GM12878 (cell line): ENCODE data around the gene TTC22. TPM values are rescaled to one million over a fixed set of nuclear protein-coding genes. Genes with fewer than 3 reads are reported as not detected.

Experiments used
- ATAC-seq: fragments of 200-7000 bp; cut with Tn5 transposase; 3 replicates; pipeline ENCODE4 v1.9.1; 2020; ENCODE audit warnings: mild to moderate bottlenecking, moderate library complexity
- BruUV-seq: library from RNA; stranded (reverse); fragments of 400-500 nt; replicated peaks from 2 replicates; lab custom pipeline; 2021; lab: Mats Ljungman, UMichigan
- CTCF ChIA-PET: fragments of 300-600 bp; sonication (Branson Sonifier 250); formaldehyde crosslinking; extraction: SDS; loops from one replicate; lab custom pipeline; 2021; ENCODE audit warnings: inconsistent platforms; lab: Yijun Ruan, JAX
- POLR2A ChIA-PET: fragments of 350-600 bp; formaldehyde crosslinking; extraction: SDS; loops from one replicate; lab custom pipeline; 2021; ENCODE audit warnings: inconsistent platforms; lab: Charles Lee
- RAD21 ChIA-PET: fragments of 300-600 bp; sonication (Branson Sonifier 250); formaldehyde crosslinking; loops from one replicate; lab custom pipeline; 2023; ENCODE audit warnings: antibody characterized with exemption; ENCODE audit not compliant: unreplicated experiment; lab: Charles Lee
- SMC1A ChIA-PET: fragments of 300-600 bp; sonication (Branson Sonifier 250); formaldehyde crosslinking; loops from one replicate; lab custom pipeline; 2023; ENCODE audit not compliant: unreplicated experiment, uncharacterized antibody; lab: Charles Lee
- DNase-seq: peaks from one replicate; pipeline ENCODE4 v3.0.0-alpha.2; 2011; ENCODE audit warnings: low read depth, low spot score
- FAIRE-seq: peaks from 3 replicates; lab custom pipeline; 2011; peaks lifted over from hg19 to GRCh38; lab: Jason Lieb, UNC
- H2AFZ ChIP-seq: 2 replicates; pipeline ENCODE4 v1.6.0; 2011; ENCODE audit warnings: low read depth, low read length, control low read depth; ENCODE audit not compliant: control insufficient read depth
- H3K27ac ChIP-seq: 2 replicates; pipeline ENCODE4 v1.5.1; 2011; ENCODE audit warnings: control low read depth; ENCODE audit not compliant: control insufficient read depth, insufficient read depth
- H3K27me3 ChIP-seq, 2 experiments: replicated peaks in 1 of 2; 2 replicates each; pipeline versions ENCODE4 v1.6.0 to v1.6.1; 2011; ENCODE audit warnings: low read length in 1 of 2; ENCODE audit not compliant: control insufficient read depth in 2 of 2, insufficient read depth in 2 of 2
- H3K36me3 ChIP-seq, 2 experiments: 2 replicates each; pipeline ENCODE4 v1.5.1; 2011; ENCODE audit warnings: low read length in 1 of 2; ENCODE audit not compliant: control insufficient read depth in 2 of 2, insufficient read depth in 2 of 2
- H3K4me1 ChIP-seq: 2 replicates; pipeline ENCODE4 v1.6.1; 2011; ENCODE audit warnings: mild to moderate bottlenecking, low read length, moderate library complexity, mixed read lengths; ENCODE audit not compliant: control insufficient read depth, insufficient read depth
- H3K4me2 ChIP-seq: 2 replicates; pipeline ENCODE4 v1.6.0; 2011; ENCODE audit warnings: control low read depth; ENCODE audit not compliant: control insufficient read depth, insufficient read depth
- H3K4me3 ChIP-seq: fragments of 200-600 bp; sonication (generic); 2 replicates; pipeline ENCODE4 v1.5.1; 2016
- H3K79me2 ChIP-seq: 2 replicates; pipeline ENCODE4 v1.6.0; 2011; ENCODE audit warnings: low read length; ENCODE audit not compliant: control insufficient read depth, insufficient read depth
- H3K9ac ChIP-seq: 2 replicates; pipeline ENCODE4 v1.8.0; 2011; ENCODE audit warnings: low read length, control low read depth, mixed read lengths; ENCODE audit not compliant: control insufficient read depth, insufficient read depth
- H3K9me3 ChIP-seq: replicated peaks from 3 replicates; pipeline ENCODE4 v1.5.1; 2011; ENCODE audit warnings: mild to moderate bottlenecking, low read length; ENCODE audit not compliant: control insufficient read depth, insufficient read depth
- H4K20me1 ChIP-seq: 2 replicates; pipeline ENCODE4 v1.6.0; 2011; ENCODE audit not compliant: control insufficient read depth, insufficient read depth
- CREM ChIP-seq: IDR thresholded peaks from 2 replicates; pipeline ENCODE4 v1.6.1; 2014; ENCODE audit warnings: antibody characterized with exemption, low read depth
- GABPA ChIP-seq: IDR thresholded peaks from 2 replicates; pipeline ENCODE4 v1.6.1; 2014; ENCODE audit warnings: antibody characterized with exemption, low read depth, mild to moderate bottlenecking, inconsistent platforms
- HCFC1 ChIP-seq: fragments of 150-350 bp; IDR thresholded peaks from 2 replicates; pipeline ENCODE4 v1.6.1; 2014; ENCODE audit warnings: low read length
- IKZF2 ChIP-seq, 2 experiments: fragments of 450-650 bp; IDR thresholded peaks; 2 replicates each; pipeline ENCODE4 v1.6.1; 2017; ENCODE audit warnings: mild to moderate bottlenecking in 2 of 2, moderate library complexity in 2 of 2
- JUNB ChIP-seq: IDR thresholded peaks from 2 replicates; pipeline ENCODE4 v1.6.1; 2016; ENCODE audit warnings: antibody characterized with exemption, mild to moderate bottlenecking
- KAT2A ChIP-seq: conservative IDR thresholded peaks from 2 replicates; pipeline ENCODE4 v1.6.1; 2011; ENCODE audit warnings: low read depth, low read length; ENCODE audit not compliant: control insufficient read depth
- NBN ChIP-seq: fragments of 450-650 bp; IDR thresholded peaks from 2 replicates; pipeline ENCODE4 v1.6.1; 2016
- NR2C2 ChIP-seq: IDR thresholded peaks from 2 replicates; pipeline ENCODE4 v1.6.1; 2011; ENCODE audit warnings: borderline replicate concordance, low read depth; ENCODE audit not compliant: control insufficient read depth, insufficient read length
- TARDBP ChIP-seq: IDR thresholded peaks from 2 replicates; pipeline ENCODE4 v1.6.1; 2016; ENCODE audit warnings: borderline replicate concordance
- ZSCAN29 ChIP-seq: fragments of 450-650 bp; IDR thresholded peaks from 2 replicates; pipeline ENCODE4 v1.6.1; 2017; ENCODE audit warnings: mild to moderate bottlenecking, moderate library complexity
- WGBS: methylation state at CpG from one replicate; pipeline ENCODE4 v1.1.6; 2016; ENCODE audit warnings: low lambda C conversion rate; ENCODE audit not compliant: insufficient replicate concordance, insufficient coverage; ENCODE audit errors: missing lambda C conversion rate; 5-methylcytosine and 5-hydroxymethylcytosine counted together
- in situ Hi-C: fragments of 300-500 bp; cut with MboI; formaldehyde crosslinking; loops from 9 replicates; pipeline ENCODE4 v1.14.3; 2018; ENCODE audit warnings: mixed read lengths
- intact Hi-C: fragments of 100-400 bp; cut with micrococcal nuclease; formaldehyde crosslinking; loops from one replicate; pipeline ENCODE4 v1.14.2; 2022; ENCODE audit not compliant: unreplicated experiment
- polyA plus RNA-seq, 11 experiments: library from polyadenylated mRNA; depleted of rRNA in 4 of 11; unstranded in 6 of 11; stranded (reverse) in 5 of 11; fragments of >200 nt; fragmentation: Nextera tagmentation in 4 of 11; fragmentation: Illumina TruSeq in 1 of 11; extraction: Ambion mirVana in 4 of 11; extraction: Trizol in 1 of 11; gene quantifications; 1 replicate in 1 of 11; 2 replicates in 10 of 11; pipeline versions ENCODE4 v1.2.1 to v1.2.3, GENCODE V29; 2011 to 2016; ENCODE audit warnings: inconsistent platforms in 2 of 11, missing spikeins in 2 of 11, low read depth in 1 of 11
- total RNA-seq, 4 experiments: library from RNA; depleted of rRNA in 3 of 4; stranded (reverse); fragments of >200 nt in 3 of 4; fragmentation: Illumina TruSeq in 1 of 4; extraction: Trizol in 1 of 4; gene quantifications; 2 replicates each; pipeline versions ENCODE4 v1.2.1 to v1.2.3, GENCODE V29; 2013 to 2021
- TF ChIP-seq, protein P1 (sequence below): fragments of 450-650 bp; formaldehyde crosslinking; IDR thresholded peaks from 2 replicates; pipeline ENCODE4 v1.4.0; 2022; ENCODE audit warnings: mild to moderate bottlenecking, moderate library complexity
- TF ChIP-seq, protein P2 (sequence below), 3 experiments: IDR thresholded peaks in 2 of 3; conservative IDR thresholded peaks in 1 of 3; 2 replicates each; pipeline ENCODE4 v1.5.1; 2011; ENCODE audit warnings: low read depth in 3 of 3, low read length in 3 of 3, mild to moderate bottlenecking in 3 of 3, control low read depth in 2 of 3, moderate library complexity in 2 of 3, inconsistent platforms in 1 of 3, mixed read lengths in 1 of 3; ENCODE audit not compliant: control insufficient read depth in 2 of 3, insufficient read depth in 1 of 3; ENCODE audit errors: extremely low read depth in 1 of 3
- TF ChIP-seq, protein P3 (sequence below): IDR thresholded peaks from 2 replicates; pipeline ENCODE4 v1.6.1; 2011; ENCODE audit warnings: low read depth, low read length, improper control_type of control experiment, borderline replicate concordance
- TF ChIP-seq, protein P4 (sequence below): fragments of 450-650 bp; IDR thresholded peaks from 2 replicates; pipeline ENCODE4 v1.6.1; 2017; ENCODE audit warnings: mild to moderate bottlenecking
- TF ChIP-seq, protein P5 (sequence below): fragments of 450-650 bp; IDR thresholded peaks from 2 replicates; pipeline ENCODE4 v1.6.1; 2017; ENCODE audit warnings: borderline replicate concordance

The TTC22 gene
- total and polyA plus RNA-seq, 10 of the 15 experiments (the other 5 are each of a cell fraction or from before 2014, with no cell fraction given), result 0.64 to 5.1 (median 1.9) TPM

DNA sequence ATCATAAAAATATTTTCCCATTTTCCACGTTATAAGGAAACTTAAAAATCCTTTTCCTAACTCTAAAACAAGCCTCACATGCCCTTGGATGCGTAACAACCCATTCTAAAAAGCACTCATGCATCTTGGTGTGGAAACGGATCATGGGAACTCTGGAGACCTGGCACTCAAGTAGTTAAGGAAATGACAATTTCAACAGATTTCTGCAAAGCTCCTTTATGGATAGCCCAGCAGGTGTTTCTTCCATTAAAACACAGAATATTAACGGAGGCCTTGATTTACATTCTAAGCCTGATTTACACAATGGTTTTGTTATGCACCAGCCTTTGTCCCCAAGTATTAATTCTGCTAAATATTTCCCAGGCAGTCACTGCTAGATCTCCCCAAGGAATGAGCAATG lies 49.7 kb downstream of the TTC22 start (continued):
- TF ChIP-seq, protein P1, sequence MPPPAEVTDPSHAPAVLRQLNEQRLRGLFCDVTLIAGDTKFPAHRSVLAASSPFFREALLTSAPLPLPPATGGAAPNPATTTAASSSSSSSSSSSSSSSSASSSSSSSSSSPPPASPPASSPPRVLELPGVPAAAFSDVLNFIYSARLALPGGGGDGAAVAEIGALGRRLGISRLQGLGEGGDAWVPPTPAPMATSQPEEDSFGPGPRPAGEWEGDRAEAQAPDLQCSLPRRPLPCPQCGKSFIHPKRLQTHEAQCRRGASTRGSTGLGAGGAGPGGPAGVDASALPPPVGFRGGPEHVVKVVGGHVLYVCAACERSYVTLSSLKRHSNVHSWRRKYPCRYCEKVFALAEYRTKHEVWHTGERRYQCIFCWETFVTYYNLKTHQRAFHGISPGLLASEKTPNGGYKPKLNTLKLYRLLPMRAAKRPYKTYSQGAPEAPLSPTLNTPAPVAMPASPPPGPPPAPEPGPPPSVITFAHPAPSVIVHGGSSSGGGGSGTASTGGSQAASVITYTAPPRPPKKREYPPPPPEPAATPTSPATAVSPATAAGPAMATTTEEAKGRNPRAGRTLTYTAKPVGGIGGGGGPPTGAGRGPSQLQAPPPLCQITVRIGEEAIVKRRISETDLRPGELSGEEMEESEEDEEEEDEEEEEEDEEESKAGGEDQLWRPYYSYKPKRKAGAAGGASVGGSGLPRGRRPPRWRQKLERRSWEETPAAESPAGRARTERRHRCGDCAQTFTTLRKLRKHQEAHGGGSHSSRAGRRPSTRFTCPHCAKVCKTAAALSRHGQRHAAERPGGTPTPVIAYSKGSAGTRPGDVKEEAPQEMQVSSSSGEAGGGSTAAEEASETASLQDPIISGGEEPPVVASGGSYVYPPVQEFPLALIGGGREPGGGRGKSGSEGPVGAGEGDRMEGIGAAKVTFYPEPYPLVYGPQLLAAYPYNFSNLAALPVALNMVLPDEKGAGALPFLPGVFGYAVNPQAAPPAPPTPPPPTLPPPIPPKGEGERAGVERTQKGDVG, result no peak
- TF ChIP-seq GABPA (no peak), NR2C2 (no peak)
- TF ChIP-seq, protein P2, sequence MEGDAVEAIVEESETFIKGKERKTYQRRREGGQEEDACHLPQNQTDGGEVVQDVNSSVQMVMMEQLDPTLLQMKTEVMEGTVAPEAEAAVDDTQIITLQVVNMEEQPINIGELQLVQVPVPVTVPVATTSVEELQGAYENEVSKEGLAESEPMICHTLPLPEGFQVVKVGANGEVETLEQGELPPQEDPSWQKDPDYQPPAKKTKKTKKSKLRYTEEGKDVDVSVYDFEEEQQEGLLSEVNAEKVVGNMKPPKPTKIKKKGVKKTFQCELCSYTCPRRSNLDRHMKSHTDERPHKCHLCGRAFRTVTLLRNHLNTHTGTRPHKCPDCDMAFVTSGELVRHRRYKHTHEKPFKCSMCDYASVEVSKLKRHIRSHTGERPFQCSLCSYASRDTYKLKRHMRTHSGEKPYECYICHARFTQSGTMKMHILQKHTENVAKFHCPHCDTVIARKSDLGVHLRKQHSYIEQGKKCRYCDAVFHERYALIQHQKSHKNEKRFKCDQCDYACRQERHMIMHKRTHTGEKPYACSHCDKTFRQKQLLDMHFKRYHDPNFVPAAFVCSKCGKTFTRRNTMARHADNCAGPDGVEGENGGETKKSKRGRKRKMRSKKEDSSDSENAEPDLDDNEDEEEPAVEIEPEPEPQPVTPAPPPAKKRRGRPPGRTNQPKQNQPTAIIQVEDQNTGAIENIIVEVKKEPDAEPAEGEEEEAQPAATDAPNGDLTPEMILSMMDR (IDR thresholded peaks at IDR 0.05 in 2 of 3, conservative IDR thresholded peaks at IDR 0.05 in 1 of 3; ENCODE audit: control insufficient read depth in 2 of 3, extremely low read depth in 1 of 3, insufficient read depth in 1 of 3, low read depth in 3 of 3, low read length in 3 of 3), result no peak

DNA sequence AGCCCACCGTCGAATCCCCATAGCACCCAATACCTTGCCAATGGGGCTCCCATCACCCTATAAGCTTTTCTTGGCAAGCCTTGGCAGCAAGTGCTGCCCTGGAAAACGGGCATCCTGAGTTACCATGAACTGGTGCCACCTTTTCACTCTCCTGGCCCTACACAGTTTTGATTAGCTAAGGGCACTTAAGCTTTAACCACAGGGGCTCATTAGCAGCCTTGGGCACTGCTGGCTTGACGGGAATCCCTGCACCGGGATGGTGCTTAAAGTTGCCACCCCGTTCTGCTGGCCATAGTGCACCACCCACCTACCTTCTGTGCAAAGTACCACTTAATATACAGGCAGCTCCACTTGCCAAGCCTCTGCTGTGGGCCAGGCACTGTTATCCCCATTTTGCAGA lies 50.5 kb downstream of the TTC22 start:
- Histone ChIP-seq H3K4me3 (no peak overlapping the region), H3K9me3 (no peaks in the 10 kb centered on the region), H2AFZ (no peak overlapping the region), H3K79me2 (no peaks in the 10 kb centered on the region), H3K36me3 (no peaks in the 10 kb centered on the region), H3K4me2 (no peak overlapping the region), H3K9ac (no peak overlapping the region), H4K20me1 (no peaks in the 10 kb centered on the region), H3K27ac (no peak overlapping the region), H3K4me1 (no peaks in the 10 kb centered on the region), H3K27me3 (no peaks in the 10 kb centered on the region)
- ChIA-PET POLR2A (no interaction called here), RAD21 (no interaction called here), CTCF (interaction anchor here (0.7 to 0.8 kb wide), 2 partner anchors 14 to 51 kb away, joined by 3 to 4 read pairs; no protein-coding TSS in a partner anchor), SMC1A (interaction anchor here (1.3 kb wide), 1 partner anchor 12 kb away, joined by 3 read pairs; no protein-coding TSS in a partner anchor)
- ATAC-seq (no peak), FAIRE-seq (no peak), DNase-seq (no peak)
- intact Hi-C loops (no loop called here), in situ Hi-C loops (no loop called here)
- no TSS peak for BruUV-seq
- WGBS, result 51% methylated on average over 6 of the region's 6 CpGs
- TF ChIP-seq KAT2A (no peak), JUNB (no peak), CREM (no peak), IKZF2 (IDR thresholded peaks at IDR 0.05) (no peak), HCFC1 (no peak), TARDBP (no peak), NBN (no peak), ZSCAN29 (no peak)
- TF ChIP-seq, protein P3, sequence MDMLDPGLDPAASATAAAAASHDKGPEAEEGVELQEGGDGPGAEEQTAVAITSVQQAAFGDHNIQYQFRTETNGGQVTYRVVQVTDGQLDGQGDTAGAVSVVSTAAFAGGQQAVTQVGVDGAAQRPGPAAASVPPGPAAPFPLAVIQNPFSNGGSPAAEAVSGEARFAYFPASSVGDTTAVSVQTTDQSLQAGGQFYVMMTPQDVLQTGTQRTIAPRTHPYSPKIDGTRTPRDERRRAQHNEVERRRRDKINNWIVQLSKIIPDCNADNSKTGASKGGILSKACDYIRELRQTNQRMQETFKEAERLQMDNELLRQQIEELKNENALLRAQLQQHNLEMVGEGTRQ, result no peak
- TF ChIP-seq, protein P4, sequence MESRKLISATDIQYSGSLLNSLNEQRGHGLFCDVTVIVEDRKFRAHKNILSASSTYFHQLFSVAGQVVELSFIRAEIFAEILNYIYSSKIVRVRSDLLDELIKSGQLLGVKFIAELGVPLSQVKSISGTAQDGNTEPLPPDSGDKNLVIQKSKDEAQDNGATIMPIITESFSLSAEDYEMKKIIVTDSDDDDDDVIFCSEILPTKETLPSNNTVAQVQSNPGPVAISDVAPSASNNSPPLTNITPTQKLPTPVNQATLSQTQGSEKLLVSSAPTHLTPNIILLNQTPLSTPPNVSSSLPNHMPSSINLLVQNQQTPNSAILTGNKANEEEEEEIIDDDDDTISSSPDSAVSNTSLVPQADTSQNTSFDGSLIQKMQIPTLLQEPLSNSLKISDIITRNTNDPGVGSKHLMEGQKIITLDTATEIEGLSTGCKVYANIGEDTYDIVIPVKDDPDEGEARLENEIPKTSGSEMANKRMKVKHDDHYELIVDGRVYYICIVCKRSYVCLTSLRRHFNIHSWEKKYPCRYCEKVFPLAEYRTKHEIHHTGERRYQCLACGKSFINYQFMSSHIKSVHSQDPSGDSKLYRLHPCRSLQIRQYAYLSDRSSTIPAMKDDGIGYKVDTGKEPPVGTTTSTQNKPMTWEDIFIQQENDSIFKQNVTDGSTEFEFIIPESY, result no peak
- TF ChIP-seq, protein P5, sequence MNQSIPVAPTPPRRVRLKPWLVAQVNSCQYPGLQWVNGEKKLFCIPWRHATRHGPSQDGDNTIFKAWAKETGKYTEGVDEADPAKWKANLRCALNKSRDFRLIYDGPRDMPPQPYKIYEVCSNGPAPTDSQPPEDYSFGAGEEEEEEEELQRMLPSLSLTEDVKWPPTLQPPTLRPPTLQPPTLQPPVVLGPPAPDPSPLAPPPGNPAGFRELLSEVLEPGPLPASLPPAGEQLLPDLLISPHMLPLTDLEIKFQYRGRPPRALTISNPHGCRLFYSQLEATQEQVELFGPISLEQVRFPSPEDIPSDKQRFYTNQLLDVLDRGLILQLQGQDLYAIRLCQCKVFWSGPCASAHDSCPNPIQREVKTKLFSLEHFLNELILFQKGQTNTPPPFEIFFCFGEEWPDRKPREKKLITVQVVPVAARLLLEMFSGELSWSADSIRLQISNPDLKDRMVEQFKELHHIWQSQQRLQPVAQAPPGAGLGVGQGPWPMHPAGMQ, result no peak
